ENCODE results near the gene NR0B1.

Gene NR0B1

DNA sequence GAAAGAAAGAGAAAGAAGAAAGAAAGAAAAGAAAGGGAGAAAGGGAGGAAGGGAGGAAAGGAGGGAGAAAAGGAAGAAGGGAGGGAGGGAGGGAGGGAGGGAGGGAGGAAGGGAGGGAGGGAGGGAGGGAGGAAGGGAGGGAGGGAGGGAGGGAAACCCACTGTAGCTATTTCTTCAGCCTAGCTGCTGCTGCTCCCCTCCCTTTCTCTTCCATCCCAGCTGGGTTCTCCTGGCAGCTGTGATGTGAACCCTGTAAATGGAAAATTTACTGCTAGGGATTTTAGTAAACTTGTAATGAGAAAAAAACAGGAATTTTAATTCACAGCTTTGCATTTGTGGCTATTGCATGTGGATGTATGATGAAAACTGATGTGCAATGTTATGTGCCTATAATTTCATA lies 8.0 kb downstream of the NR0B1 start:
- Mint-ChIP-seq H3K4me3 (no peak overlapping the region), H3K27ac (no peak overlapping the region), H3K9me3 (no peaks in the 10 kb centered on the region), H3K4me1 (no peaks in the 10 kb centered on the region), H3K27me3 (peaks cover 3% of the 10 kb centered on the region), H3K36me3 (no peaks in the 10 kb centered on the region)
- no peak for ATAC-seq (ENCODE audit: low read depth)
- DNase-seq (ENCODE audit: low spot score in 2 of 2): no peak

- ATAC-seq (ENCODE audit: low read depth) (no peak), DNase-seq (ENCODE audit: low spot score in 2 of 2) (no peak)
- peaks cover 1% of the 10 kb centered on the region for H3K27me3 Mint-ChIP-seq
- H3K9me3 Mint-ChIP-seq: no peaks in the 10 kb centered on the region
- no peak overlapping the region for H3K4me3 Mint-ChIP-seq
- no peaks in the 10 kb centered on the region for H3K36me3 Mint-ChIP-seq
- H3K4me1 Mint-ChIP-seq: no peaks in the 10 kb centered on the region
- H3K27ac Mint-ChIP-seq: no peak overlapping the region
These were observed 12.6 kb downstream of the NR0B1 start for GRCh38 chrX:30296408-30297254.

GRCh38 chrX:30283456-30284200 lies 25.6 kb downstream of the NR0B1 start:
- ATAC-seq (ENCODE audit: low read depth) (no peak), DNase-seq (ENCODE audit: low spot score in 2 of 2) (no peak)
- H3K27me3 Mint-ChIP-seq: no peaks in the 10 kb centered on the region
- H3K36me3 Mint-ChIP-seq: no peaks in the 10 kb centered on the region
- H3K27ac Mint-ChIP-seq: no peak overlapping the region
- no peaks in the 10 kb centered on the region for H3K4me1 Mint-ChIP-seq
- H3K9me3 Mint-ChIP-seq: no peaks in the 10 kb centered on the region
- no peak overlapping the region for H3K4me3 Mint-ChIP-seq

GRCh38 chrX:30282527-30282926 lies 26.7 kb downstream of the NR0B1 start:
- Mint-ChIP-seq H3K36me3 (no peaks in the 10 kb centered on the region), H3K27me3 (no peaks in the 10 kb centered on the region), H3K4me3 (no peak overlapping the region), H3K27ac (no peak overlapping the region), H3K4me1 (no peaks in the 10 kb centered on the region), H3K9me3 (no peaks in the 10 kb centered on the region)
- DNase-seq (ENCODE audit: low spot score in 2 of 2): no peak
- no peak for ATAC-seq (ENCODE audit: low read depth)

DNA sequence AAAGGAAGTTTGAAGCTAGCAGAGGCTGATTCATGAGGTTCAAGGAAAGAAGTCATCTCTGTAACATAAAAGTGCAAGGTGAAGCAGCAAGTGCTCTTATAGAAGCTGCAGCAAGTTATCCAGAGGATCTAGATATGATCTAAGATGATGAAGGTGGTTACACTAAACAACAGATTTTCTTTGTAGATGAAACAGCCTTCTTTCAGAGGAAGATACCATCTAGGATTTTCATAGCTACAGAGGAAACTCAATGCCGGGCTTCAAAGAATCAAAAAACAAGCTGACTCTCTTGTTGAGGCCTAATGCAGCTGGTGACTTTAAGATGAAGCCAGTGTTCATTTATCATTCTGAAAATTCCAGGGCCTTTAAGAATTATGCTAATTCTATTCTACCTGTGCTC lies 28.8 kb downstream of the NR0B1 start:
- Mint-ChIP-seq H3K27me3 (no peaks in the 10 kb centered on the region), H3K4me1 (no peaks in the 10 kb centered on the region), H3K27ac (no peak overlapping the region), H3K36me3 (no peaks in the 10 kb centered on the region), H3K9me3 (no peaks in the 10 kb centered on the region), H3K4me3 (no peak overlapping the region)
- ATAC-seq (ENCODE audit: low read depth) (no peak), DNase-seq (ENCODE audit: low spot score in 2 of 2) (no peak)

DNA sequence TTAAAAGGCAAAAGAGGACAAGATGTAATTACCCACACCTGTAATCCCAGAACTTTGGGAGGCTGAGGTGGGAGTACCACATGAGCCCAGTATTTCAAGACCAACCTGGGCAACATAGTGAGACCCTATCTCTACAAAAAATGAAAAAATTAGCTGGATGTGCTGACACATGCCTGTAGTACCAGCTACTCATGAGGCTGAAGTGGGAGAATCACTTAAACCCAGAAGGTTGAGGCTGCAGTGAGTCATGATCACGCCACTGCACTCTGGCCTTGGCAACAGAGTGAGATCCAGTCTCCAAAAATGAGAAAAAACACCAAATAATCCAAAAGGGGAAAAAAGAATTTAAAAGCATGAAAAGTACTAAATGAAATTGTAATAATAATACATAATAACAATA lies 30.8 kb downstream of the NR0B1 start:
- Mint-ChIP-seq H3K27ac (no peak overlapping the region), H3K27me3 (no peaks in the 10 kb centered on the region), H3K9me3 (no peaks in the 10 kb centered on the region), H3K4me3 (no peak overlapping the region), H3K4me1 (no peaks in the 10 kb centered on the region), H3K36me3 (no peaks in the 10 kb centered on the region)
- ATAC-seq (ENCODE audit: low read depth): no peak
- DNase-seq (ENCODE audit: low spot score in 2 of 2): no peak

- Mint-ChIP-seq H3K27ac (no peak overlapping the region), H3K9me3 (no peaks in the 10 kb centered on the region), H3K4me3 (no peak overlapping the region), H3K27me3 (no peaks in the 10 kb centered on the region), H3K4me1 (no peaks in the 10 kb centered on the region), H3K36me3 (no peaks in the 10 kb centered on the region)
- ATAC-seq (ENCODE audit: low read depth) (no peak), DNase-seq (ENCODE audit: low spot score in 2 of 2) (no peak)
These were observed 33.7 kb downstream of the NR0B1 start for GRCh38 chrX:30275498-30275897.

DNA sequence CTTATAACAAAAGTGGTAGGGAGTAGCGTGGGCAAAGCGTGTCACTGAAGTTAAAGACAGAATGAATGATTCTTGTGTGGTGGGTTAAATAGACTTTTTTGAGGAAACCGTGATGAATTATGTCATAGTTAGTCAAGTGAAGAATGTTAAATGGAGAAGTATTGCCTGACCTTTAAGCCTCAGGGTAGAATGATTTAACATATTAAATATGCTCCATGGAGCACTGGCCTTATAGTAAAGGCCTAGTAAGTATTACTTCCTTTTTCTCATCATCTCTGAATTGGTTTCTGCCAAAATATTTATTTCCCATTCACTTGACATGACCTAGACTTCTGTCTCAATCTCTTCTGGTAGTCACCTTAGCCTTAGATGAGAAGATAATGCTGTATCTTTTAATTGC lies 38.6 kb downstream of the NR0B1 start:
- no peak for DNase-seq (ENCODE audit: low spot score in 2 of 2)
- ATAC-seq (ENCODE audit: low read depth): no peak
- no peaks in the 10 kb centered on the region for H3K36me3 Mint-ChIP-seq
- no peaks in the 10 kb centered on the region for H3K27me3 Mint-ChIP-seq
- H3K9me3 Mint-ChIP-seq: peaks cover 2% of the 10 kb centered on the region
- no peak overlapping the region for H3K27ac Mint-ChIP-seq
- H3K4me1 Mint-ChIP-seq: no peaks in the 10 kb centered on the region
- H3K4me3 Mint-ChIP-seq: no peak overlapping the region

- no peaks in the 10 kb centered on the region for H3K9me3 Mint-ChIP-seq
- no peak for ATAC-seq (ENCODE audit: low read depth)
- H3K36me3 Mint-ChIP-seq: no peaks in the 10 kb centered on the region
- no peaks in the 10 kb centered on the region for H3K4me1 Mint-ChIP-seq
- H3K27me3 Mint-ChIP-seq: peaks cover 2% of the 10 kb centered on the region
- DNase-seq (ENCODE audit: low spot score in 2 of 2): no peak
- H3K27ac Mint-ChIP-seq: no peak overlapping the region
- no peak overlapping the region for H3K4me3 Mint-ChIP-seq
These were observed 46.4 kb downstream of the NR0B1 start for GRCh38 chrX:30262763-30263162.

DNA sequence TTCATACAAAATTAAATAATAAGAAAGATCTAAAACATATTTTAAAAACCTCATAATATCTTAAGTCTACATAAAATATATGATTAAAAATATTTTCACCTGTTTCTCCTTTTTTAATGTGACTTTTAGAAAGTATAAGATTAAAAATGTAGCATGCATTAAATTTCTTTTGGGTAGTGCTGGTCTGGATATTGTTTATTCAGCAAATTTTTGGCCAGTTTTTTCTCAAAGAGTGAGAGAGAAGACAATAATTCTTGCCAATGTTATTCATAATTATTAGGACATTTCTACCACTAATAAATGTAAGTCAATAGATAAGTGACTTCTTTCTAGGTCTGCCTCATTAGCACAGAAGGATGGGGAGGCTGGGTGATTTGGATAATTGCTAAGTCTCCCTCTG lies 48.2 kb downstream of the NR0B1 start:
- ATAC-seq (ENCODE audit: low read depth) (no peak), DNase-seq (ENCODE audit: low spot score in 2 of 2) (no peak)
- Mint-ChIP-seq H3K4me3 (no peak overlapping the region), H3K27me3 (peaks cover 2% of the 10 kb centered on the region), H3K27ac (no peak overlapping the region), H3K36me3 (no peaks in the 10 kb centered on the region), H3K4me1 (no peaks in the 10 kb centered on the region), H3K9me3 (no peaks in the 10 kb centered on the region)

DNA sequence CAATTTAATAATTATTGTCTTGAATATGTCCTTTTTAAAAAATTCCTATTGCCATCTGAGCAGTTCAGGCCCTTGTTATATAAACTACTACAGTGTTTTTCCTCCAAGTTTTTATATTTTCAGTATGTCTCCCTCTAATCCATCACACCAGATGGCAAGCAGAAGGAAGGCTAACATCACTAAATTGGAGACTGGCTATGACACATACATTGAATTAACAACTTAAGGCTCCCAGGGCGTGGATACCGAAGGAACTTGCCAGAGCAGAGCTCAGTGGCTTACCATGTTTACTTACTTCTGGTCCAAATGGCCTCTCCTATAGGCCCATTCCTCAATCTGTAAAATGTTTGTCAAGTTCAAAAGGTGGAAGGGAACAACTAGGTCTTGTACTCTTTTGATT lies 49.3 kb downstream of the NR0B1 start:
- Mint-ChIP-seq H3K27me3 (no peaks in the 10 kb centered on the region), H3K4me3 (no peak overlapping the region), H3K36me3 (no peaks in the 10 kb centered on the region), H3K4me1 (no peaks in the 10 kb centered on the region), H3K9me3 (no peaks in the 10 kb centered on the region), H3K27ac (no peak overlapping the region)
- DNase-seq (ENCODE audit: low spot score in 2 of 2): no peak
- ATAC-seq (ENCODE audit: low read depth): no peak
